ENCODE measurements around the gene RYR1.

RYR1 gene

GRCh38 chr19:38433268-38433733 is at the start of gene RYR1:
TSS of gene RYR1 (plus strand) at chr19:38433691. CDS start at chr19:38433830, 139 bp downstream.
- DNase-seq (ENCODE audit: low spot score), result peak; percentile 17

GRCh38 chr19:38383743-38384142 is 49.7 kb upstream of the RYR1 start:
- no peak for DNase-seq (ENCODE audit: low spot score)

- DNase-seq (ENCODE audit: low spot score), result peak; percentile 53
Observed at GRCh38 chr19:38384209-38385027, 49.1 kb upstream of the RYR1 start.

- DNase-seq (ENCODE audit: low spot score), result no peak
Observed at GRCh38 chr19:38385057-38385803, 48.3 kb upstream of the RYR1 start.

- no peak for DNase-seq (ENCODE audit: low spot score)
Observed at GRCh38 chr19:38385804-38386257, 47.7 kb upstream of the RYR1 start.

- DNase-seq (ENCODE audit: low spot score), result no peak
Observed at GRCh38 chr19:38386300-38386970, 47.1 kb upstream of the RYR1 start.

- no peak for DNase-seq (ENCODE audit: low spot score)
Observed at GRCh38 chr19:38386971-38387549, 46.4 kb upstream of the RYR1 start.

- peak; percentile 94 for DNase-seq (ENCODE audit: low spot score)
Observed at GRCh38 chr19:38387550-38388348, 45.7 kb upstream of the RYR1 start, which contains the start of gene GGN. TSS of gene GGN (minus strand) at chr19:38388034. CDS start at chr19:38387261, 773 bp downstream.

GRCh38 chr19:38388349-38389100 is 45.0 kb upstream of the RYR1 start, which contains the start of gene SPRED3:
TSS of gene SPRED3 (plus strand) at chr19:38388697. CDS start at chr19:38390303, 1,606 bp downstream.
- no peak for DNase-seq (ENCODE audit: low spot score)

- DNase-seq (ENCODE audit: low spot score), result peak; percentile 38
Observed at GRCh38 chr19:38389101-38389925, 44.2 kb upstream of the RYR1 start.

GRCh38 chr19:38389957-38390924 is 43.2 kb upstream of the RYR1 start:
- no peak for DNase-seq (ENCODE audit: low spot score)

- no peak for DNase-seq (ENCODE audit: low spot score)
Observed at GRCh38 chr19:38391911-38392464, 41.5 kb upstream of the RYR1 start.

- DNase-seq (ENCODE audit: low spot score), result no peak
Observed at GRCh38 chr19:38392707-38393308, 40.7 kb upstream of the RYR1 start.

- no peak for DNase-seq (ENCODE audit: low spot score)
Observed at GRCh38 chr19:38394488-38394887, 39.0 kb upstream of the RYR1 start.

- no peak for DNase-seq (ENCODE audit: low spot score)
Observed at GRCh38 chr19:38395381-38396114, 37.9 kb upstream of the RYR1 start.

- DNase-seq (ENCODE audit: low spot score), result no peak
Observed at GRCh38 chr19:38399081-38399480, 34.4 kb upstream of the RYR1 start.

GRCh38 chr19:38399537-38399936 is 34.0 kb upstream of the RYR1 start:
- no peak for DNase-seq (ENCODE audit: low spot score)

Measured in cerebellar cortex (tissue), 1 donor.